Stimulated activated CD4-positive, alpha-beta T cell treated with anti-CD3 and anti-CD28 coated beads, Interleukin-2, amount 100 ng/mL, for 24 hours (primary cell): ENCODE measurements around the gene FAM53A.
"Not testable (repeated sequence)": the region's sequence is repeated elsewhere in the genome, so short reads cannot be mapped to it uniquely, and the experiment has no call there.

Experiments used
- DNase-seq, 2 donors: peaks; one replicate each; pipeline ENCODE4 v3.0.0-alpha.2; 2020

The FAM53A gene

DNA sequence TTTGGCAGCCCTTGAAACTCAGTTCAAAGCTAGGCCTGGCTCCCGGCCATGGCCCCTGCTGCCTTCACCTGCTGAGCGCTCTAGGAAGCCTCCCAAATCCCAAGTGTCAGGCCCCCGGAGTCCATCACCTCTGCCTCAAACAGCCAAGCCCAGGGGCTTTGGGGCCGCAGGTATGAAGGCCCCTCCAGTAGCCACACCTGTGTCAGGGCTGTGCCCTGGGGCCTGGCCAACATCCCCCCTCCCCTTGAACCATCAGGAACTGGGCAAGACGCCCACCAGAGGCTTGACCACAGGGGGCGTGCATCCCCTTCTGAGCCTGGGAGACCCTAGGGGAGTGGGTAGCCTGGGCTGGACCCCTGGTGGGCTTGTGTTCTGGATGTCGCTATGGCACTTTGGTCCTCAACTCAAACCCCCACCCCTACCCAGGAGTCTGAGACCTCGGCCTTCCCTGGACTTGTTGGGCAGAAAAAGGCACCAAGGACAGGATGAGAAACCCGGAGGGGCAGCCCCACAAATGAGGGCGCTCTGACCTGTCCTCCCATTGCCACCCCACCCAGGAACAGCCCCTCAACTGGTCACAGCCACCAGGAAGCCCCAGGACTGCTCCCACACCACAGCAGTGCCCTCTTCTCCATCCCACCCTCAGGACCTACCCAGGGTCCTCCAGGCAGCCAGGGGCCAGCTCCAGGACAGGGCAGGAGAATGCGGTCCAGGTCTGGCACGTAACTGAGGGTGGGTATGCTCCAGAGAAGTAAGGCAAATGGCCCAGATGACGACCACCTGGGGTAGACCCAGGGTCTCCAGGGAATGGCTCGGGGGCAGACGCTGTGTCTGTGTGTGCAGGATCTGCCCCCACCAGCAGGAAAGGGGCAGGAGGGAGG is 32.2 kb upstream of the FAM53A start:
- no peak for DNase-seq

DNA sequence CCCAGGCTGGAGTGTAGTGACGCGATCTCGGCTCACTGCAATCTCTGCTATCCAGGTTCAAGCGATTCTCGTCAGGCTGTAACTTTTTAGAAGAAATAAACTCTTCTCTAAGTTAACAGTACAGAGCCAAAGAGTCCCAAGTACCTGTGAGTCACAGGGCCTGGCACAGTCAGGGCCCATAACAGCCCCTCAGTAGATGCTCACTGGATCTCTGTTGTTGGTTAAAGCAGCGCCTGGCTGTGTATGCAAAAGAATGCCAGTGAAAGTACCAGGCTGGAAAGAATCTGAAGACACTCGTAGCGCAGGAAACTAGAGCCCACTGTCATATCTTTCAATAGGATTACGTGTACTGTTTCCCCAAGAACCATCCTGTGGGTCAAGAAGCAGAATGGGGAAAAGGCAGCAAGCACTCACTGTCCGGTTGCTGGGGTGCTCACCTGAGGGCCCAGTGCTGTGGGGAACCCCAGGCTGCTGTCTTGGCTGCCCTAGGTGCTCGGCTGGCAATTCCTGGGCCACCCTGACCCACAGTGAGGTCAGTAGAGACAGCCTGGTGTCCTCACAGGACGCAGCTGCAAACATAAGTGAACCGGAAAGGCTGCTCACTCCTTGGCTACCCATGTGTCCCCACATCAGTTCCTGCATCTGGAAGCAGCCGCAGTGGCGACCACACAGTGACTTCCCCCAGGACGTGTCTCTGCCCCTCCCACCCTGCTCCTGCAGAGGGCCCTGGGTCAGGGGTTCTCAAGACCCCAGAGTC is 31.1 kb upstream of the FAM53A start:
- no peak for DNase-seq

DNA sequence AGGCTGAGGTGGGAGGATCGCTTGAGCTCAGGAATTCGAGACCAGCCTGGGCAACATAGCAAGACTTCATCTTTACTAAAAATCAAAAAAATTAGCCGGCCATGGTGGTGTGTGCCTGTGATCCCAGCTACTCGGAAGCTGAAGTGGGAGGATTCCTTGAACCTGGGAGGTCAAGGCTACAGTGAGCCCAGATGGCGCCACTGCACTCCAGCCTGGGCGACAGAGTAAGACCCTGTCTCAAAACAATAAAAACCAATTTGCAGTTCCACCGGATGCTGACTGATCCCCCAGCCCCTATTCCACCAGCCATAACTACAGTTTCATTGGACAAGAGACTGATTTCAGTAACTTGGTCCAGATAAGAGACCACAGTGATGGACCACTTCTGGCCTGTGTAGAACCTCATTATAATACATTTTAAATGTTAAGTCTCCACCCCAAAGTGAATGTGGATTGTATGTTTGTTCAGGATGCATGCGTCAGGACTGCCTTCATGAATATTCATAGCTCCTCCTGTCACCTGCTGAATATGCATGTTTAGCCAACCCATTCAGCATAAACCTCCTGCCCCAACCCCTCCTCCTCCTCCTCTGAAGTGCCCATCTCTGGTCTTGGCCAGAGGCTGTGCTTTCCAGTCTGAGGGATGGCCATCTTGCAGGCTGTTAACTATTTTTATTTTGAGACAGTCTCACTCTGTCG is 30.3 kb upstream of the FAM53A start:
- no peak for DNase-seq

DNA sequence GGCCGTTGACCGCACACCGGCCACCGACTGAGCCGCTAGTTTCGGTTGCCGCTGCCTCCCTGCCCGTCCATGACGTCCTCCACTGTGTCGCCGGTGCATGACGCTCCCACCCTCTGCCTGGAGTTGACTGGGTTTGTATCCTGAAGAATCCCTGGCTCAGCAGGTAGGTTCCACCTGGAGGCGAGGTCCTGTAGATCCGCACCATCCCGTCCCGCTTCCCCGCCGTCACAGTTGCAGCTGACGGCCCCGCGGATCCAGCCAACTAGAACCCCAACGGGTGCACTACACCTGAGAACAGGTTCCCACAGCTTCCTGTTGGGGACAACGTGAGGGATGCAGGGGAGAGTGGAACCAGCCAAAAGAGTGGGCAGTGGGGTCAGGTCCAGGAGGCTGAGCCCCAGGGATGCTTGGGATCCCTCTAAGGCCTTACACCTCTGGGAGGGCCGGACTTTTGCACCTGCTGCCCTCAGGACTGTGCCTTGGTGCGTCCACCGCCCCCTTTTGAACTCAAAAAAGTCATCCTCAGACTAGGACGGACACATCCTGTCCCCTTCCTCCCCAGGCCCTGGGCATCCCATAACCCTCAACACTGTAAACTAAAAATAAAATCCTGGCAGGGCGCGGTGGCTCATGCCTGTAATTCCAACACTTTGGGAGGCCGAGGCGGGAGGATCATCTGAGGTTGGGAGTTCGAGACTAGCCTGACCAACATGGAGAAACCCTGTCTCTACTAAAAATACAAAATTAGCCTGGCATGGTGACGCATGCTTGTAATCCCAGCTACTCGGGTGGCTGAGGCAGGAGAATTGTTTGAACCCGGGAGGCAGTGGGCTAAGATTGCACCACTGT is 29.1 kb upstream of the FAM53A start:
- DNase-seq, result no peak

DNA sequence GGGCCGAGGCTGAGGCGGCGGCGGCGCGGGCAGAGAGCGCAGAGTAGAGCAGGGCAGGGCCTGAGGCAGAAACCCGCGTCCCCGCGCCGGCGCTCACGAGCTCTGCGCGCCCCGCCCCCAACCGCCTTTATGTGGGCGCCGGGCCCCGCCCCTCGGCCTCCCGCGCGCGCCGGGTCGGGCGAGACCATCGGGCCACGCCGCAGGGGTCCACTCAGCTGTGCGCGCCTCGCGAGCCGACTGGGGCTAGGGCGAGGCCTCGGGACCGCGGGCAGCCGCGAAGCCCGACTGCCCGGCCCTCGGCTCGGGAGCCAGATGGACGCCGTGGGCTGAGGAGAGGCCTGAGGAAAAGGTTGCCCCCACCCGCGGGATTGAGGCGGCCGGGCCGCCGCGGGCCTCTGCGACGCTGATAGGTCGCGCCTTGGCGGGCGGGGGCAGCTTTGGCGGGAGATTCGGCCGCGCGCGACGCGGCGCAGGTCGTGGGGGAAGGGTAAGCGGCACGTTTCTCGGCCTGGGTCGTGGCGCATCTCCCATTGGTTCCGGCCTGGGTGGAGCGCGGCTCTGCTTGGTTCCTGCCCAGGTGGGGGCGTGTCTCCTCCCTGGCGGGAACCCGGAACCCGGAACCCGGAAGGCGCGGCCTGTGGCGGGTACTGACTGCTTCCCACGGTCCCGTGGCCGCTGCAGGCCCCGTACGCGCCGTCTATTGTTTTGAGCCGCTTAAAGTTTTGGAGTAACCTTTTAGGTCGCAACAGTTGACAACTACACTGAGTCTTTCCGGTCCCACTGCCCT is 28.3 kb upstream of the FAM53A start, which contains the start of gene SLBP:
TSS of gene SLBP (minus strand) at position 104 of the 787 bp plus-strand sequence. CDS start 131 bp downstream, outside the sequence.
- DNase-seq, result peak; percentile 99

DNA sequence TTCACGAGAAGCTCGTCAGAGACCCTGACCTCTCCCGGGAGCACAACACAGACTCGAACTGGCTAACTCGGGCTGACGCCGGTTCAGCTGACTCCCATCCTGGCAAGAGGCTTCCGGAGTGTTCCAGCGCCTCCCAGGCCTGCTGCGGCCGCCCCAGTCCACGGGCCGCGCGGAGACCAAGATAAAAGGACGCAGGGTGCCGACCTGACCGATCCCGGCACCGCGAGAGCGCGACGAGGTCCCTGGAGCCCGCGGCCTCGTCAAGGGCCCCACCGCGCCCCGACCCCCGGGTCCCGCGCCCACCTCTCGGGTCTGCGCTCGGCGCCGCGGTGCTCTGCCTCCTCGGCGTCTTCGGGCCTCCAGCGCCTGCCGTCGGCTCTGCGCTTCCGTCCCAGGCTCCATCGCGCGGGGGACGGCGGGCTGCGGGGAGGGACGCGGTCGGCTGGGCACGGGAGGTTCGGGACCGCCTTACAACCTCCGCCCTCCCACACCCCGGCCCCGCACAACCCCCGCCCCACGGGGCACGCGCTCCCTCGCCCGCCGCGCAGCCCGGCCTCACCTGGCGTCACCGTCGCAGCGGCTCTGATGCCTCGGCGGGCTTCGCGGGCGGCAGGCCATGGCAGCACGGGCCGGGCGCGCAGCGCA is 27.6 kb upstream of the FAM53A start:
- DNase-seq, result peak; percentile 49 to 52

DNA sequence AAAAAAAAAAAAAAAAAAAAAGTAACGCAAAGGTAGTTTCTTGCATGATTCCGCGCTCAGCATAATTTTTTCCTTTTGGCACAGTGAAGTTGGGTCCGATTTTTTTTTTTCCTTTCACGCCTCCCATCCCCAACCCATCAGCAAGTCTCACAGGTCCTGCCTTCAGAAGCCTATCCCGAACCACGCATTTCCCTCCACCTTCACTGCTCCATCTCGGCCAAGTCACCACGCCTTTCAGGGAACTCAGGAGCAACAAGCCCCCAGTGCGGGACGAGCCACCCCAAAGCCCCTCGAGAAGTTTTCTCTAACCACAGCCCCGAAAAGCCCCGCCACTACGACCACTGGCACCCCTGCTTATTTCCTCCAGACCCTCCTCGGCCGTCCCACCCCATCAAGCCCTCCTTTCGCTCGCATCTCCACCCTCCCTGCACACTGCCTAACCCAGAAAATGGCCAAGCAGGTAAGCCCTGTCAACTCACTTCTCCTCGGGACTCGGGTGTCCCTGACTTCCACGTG is 27.0 kb upstream of the FAM53A start:
- DNase-seq, result no peak

DNA sequence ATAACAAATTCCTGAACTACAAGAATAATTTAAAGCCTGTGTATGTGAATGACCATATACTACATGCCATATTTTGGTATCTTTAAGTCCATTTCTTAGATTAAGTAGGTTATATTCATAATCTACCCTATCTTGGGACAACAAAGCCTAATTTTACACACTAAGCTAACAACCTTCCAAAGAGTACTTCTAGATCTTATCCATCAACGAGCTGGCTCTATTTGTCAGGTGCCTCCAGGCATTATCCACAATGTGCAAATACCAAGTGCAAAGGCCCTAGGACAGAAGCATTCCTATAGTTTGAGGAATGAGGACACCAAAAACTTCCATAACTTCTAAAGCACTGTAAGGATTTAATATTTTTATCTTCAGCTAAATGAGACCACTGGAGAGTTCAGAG is 24.5 kb upstream of the FAM53A start:
- no peak for DNase-seq

DNA sequence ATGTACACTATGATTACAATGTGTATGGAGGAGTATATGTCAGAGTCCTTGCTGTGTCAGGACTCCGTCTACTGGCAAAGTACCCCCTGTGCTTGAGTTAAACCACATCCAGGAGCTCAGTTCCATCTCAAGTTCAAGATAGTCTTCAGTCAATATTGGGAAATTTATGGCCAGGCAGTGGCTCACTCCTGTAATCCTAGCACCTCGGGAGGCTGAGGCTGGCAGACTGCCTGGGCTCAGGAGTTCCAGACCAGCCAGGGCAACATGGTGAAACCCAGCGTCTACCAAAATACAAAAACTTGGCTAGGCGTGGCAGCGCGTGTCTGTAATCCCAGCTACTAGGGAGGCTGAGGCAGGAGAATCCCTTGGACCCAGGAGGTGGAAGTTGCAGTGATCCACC is 22.2 kb upstream of the FAM53A start:
- no peak for DNase-seq

DNA sequence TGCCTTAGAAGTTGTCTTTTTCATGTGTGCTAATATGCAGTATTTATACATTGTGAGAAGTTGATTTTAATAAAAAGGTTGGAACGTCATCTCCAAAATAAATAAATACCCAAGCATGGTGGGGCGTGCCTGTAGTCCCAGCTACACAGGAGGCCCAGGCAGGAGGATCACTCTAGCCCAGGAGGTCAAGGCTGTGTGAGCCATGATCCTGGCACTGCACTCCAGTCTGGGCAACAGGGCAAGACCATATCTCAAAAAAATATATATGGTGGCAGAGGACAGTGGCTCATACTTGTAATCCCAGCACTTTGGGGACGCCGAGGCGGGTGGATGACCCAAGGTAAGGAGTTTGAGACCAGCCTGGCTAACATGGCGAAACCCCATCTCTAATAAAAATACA is 21.6 kb upstream of the FAM53A start:
- no peak for DNase-seq

DNA sequence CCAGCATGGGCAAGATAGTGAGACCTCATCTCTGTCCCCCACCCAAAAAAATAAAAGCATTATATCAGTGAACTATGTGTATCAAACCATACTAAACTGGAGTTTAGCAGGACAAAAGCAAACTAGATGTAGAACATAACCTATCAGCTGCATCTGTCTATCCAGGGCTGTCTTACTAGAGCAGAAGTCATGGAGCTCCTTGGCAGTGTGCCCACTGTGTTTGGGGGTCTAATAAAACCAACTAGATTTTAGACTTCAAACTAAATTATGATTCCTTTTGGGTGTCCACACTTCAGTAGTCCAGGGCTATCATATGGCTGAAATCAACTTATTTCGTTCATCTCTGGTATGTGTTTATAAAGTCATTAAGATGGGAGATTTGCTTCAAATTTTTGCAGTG is 19.8 kb upstream of the FAM53A start:
- no peak for DNase-seq

DNA sequence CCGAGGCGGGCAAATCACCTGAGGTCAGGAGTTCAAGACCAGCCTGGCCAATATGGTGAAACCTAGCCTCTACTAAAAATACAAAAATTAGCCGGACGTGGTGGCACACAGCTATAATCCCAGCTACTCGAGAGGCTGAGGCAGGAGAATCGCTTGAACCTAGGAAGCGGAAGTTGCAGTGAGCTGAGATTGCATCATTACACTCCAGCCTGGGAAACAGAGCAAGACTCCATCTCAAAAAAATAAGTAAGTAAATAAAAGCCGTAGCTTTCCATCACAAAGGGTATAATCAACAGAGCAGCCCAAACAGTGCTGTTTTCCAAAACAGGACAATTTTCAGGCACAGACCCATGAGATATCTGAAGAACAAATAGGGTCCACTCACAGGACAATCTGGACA is 17.6 kb upstream of the FAM53A start:
- DNase-seq, result not testable (repeated sequence)

DNA sequence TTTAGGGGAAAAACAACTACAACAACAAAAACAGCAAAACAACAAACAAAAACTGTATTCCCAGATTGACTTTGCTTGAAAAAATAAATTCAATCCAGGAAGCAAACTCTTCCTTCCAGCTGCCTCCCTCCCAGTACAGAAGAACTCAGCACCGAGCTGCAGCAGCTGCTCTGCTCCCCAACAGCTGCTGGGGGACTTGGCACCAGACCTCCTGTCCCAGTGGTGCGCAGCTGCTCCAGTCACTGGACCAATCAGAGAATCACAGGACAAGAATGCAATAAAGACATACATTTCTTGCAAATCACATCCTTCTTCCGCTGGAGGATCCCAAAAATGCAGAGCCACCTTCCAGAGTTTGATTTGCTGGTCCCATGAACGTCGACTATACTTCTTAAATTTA is 11.8 kb upstream of the FAM53A start:
- no peak for DNase-seq

DNA sequence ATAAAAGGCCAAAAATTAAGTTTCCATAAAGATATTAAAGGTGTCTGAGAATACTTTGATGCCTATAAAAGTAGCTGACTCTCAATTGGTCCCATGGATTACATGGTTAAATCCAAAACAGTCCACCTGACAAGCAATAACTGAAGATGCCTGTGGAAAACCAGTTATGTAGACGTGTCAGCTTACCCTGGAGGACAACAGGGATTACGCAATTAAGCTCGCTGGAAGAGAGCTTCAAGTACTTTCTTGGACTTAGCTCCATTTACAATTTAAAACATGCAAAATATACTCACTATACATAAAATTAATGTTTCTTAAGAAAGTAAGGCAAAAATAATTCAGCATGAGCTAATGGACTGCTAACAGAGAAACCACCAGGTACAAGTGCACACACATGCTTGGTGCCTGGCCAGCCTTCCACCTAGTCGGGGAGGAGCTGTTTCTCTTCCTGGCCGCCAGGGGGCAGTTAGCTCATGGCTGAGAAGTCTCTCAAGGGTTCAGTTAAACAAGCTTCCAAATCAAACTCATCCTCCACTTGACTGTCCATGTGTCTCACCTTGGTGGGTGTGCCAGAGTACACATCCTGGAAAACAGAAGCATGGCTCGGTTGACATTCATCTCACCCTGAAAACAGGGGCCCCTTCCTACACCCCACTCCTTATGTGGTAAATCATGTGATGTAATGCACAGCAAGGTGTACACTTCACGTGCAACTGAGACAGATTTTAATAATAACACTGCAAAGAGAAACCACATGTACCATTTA is 9.2 kb upstream of the FAM53A start:
- DNase-seq, result peak; percentile 77 to 81

DNA sequence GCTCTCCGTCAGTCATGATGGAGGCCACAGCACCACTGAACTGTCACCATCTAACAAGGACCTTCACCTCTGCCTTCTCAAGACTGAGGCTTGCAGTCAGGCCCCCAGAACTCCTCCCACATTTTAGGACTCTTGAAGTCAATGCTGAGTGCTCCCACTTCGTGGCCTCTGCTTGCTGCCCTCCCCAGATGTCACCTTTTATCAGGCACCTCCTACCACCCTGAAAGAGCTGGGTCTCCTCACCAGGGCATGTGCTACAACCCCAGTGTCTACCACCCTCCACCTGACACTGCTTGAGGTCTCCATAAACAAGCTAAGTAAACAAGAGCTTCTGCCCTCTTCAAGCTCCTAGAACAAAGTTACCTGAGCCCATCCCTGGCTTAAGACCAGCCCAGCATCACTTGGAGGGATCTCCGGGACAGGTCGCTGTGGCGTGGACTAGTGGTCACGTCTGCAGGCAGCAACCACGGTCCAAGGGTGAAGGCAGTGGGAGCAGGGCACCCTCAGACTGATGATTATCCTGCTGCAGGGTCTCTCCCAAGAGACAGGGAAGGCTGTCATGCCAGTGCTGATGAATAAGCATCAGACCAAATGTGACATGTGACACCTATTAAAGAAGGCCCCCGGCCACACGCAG is 7.7 kb upstream of the FAM53A start:
- DNase-seq, result no peak

DNA sequence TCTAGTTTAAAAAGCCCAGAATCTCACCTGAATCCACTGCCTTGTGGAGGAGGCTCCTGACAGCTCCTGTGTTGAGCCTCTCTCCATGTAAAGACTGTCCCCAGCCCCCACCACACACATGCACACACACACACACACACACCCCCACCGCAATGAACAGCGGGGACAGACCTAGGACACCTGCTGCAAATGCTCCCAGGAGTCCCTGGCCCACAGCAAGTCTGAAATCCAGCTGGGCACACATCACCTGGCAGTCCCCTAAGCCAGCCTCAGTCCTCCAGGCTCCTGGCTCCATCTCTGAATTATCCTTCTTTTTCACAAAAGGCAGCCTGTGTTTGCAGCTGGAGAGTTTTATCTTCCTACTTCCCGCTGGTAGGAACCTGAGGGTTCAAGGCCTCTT is 6.6 kb upstream of the FAM53A start:
- DNase-seq, result no peak

DNA sequence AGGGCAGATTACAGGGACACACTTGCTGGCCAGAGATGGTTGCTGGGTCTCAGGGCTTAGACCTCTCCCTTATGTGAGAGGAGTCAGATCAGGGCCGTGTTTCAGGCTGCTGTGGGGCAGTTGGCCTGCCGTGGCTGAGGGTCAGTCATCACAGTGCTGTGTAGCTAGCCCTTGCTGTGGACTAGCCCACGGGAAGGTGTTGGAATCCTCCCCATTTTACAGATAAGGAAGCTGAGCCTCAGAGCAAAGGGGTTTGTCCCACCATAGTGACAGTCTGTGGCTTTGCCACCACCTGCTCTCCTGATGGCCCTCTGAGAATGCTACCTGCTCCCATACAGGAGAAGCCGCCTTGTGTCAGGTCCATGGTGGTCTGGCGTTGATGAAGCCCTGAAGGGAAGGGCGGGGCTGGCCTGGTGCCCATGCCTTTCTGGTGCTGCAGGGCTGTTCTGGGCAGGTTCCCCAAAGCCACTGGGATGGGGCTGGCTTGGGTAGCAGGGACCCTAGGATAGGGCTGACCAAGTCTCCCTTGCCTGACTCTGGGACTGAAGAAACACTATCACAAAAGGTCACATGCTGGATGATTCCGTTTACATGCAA is 2.4 kb upstream of the FAM53A start:
- no peak for DNase-seq

DNA sequence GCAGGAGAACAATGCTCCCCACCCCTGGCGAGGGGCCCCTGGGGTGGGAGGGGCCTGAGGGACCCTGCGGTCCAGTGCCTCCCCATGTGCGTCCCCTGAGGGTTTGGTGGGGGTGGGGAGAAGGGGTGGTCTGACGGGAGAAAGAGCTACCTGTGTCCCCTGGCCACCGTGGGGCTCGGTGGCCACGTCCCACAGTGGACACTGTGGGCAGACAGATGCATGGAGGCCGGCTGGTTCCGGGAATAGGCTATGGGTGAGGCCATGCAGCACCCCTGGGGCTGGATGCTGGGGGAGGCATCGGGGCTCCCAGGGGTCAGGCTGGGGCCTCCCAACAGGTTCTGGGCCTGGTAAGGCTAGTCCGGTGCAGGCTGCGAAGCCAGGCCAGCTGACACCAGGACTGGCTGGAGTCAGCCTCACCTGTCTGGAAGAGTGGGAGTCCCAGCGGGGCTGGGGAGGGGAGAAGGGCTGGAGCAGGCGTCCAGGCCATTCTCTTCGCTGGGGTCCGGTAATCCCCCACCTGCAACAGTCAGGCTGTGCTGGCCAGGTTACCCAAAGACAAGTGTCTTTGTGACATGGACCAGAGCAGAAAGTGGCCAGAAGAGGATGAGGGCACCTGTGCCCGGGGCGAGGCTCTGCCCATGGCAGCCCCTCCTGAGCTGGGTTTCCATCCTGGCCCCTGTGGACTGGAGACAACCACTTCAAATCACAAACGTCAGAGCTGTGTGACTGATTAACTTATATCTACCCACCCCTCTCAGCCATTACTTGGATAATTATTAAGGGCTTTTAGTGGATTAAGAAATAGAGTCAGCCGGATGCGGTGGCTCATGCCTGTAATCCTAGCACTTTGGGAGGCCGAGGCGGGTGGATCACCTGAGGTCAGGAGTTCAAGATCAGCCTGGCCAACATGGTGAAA is 1.4 kb upstream of the FAM53A start:
- DNase-seq, result no peak
